GM12892 (cell line): Measurements from ENCODE around the gene UBE3A.

Source experiments
- POLR2A ChIP-seq: IDR thresholded peaks from 2 replicates; pipeline ENCODE4 v1.6.1; 2011; ENCODE audit warnings: low read depth, low read length, control low read depth
- POLR2AphosphoS5 ChIP-seq: IDR thresholded peaks from 2 replicates; pipeline ENCODE4 v1.6.1; 2011; ENCODE audit warnings: low read depth, low read length, control low read depth
- TAF1 ChIP-seq: IDR thresholded peaks from 2 replicates; pipeline ENCODE4 v1.6.1; 2011; ENCODE audit warnings: low read depth, mild to moderate bottlenecking, control low read depth, low read length, borderline replicate concordance

DNA sequence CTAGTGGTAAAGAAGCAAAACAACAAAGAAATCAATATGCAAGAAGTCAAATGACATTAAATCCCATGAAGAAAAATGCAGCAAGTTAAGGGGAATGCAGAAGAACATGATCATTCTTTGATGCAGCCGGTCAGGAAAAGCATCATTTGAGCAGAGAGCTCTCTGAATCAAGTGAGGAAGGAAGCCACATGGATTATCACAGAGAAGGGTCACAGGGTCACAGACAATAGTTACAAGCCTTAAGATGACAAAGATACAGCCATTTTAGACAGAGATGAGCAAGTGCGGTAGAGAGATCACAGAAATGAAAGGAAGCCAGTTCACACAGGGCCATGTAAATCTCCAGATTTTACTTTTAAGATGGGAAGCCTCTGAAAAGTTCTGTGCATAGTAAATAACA, 43.9 kb downstream of the UBE3A start:
- TF ChIP-seq POLR2A, result no peak
- no peak for TF ChIP-seq POLR2AphosphoS5
- no peak for TF ChIP-seq TAF1
